ENCODE results near the gene BTBD16. TPM values are rescaled to one million over a fixed set of nuclear protein-coding genes. Genes with fewer than 3 reads are reported as not detected.
A peak's percentile ranks its signal among the peaks of the same experiment; 100 is the strongest.

The BTBD16 gene
- polyA plus RNA-seq, 1 donor = 0.39 TPM

- DNase-seq = no peak
Observed at GRCh38 chr10:122296363-122297120, 25.4 kb downstream of the BTBD16 start.

GRCh38 chr10:122297583-122297982 is 26.5 kb downstream of the BTBD16 start:
- no peak for DNase-seq

GRCh38 chr10:122298206-122298597 is 27.1 kb downstream of the BTBD16 start:
- no peak for DNase-seq

DNA sequence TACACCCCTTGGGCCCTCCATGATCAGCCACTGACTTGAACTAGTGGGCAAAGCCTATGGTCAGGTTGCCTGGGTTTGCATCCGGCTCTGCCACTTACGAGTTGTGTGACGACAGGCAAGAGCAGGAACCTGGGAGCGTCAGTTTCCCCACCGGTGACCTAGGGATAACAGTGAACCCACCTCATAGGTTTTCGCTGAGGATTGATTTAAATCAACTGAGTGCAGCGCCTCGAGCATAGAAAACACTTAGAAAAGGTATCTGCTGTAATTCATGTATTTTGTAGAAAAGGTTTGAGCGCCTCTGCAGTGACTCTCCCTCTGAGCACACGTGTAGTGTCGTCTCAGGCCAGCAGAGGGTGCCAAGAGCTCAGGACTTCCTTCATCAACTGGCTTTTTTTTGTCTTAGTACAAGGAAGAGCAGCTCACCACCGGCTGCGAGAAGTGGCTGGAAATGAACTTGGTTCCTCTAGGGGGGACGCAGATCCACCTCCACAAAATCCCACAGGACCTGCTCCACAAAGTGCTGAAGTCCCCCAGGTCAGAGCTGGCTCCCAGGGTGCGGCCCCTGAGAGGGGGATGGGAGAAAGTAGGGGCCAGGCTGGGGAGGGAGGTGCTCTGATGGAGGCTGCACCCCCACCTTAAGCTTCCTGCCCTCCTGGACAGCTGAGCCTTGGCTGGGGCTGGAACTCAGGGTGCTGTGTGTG is 27.7 kb downstream of the BTBD16 start:
- peak; percentile 85 for DNase-seq

DNA sequence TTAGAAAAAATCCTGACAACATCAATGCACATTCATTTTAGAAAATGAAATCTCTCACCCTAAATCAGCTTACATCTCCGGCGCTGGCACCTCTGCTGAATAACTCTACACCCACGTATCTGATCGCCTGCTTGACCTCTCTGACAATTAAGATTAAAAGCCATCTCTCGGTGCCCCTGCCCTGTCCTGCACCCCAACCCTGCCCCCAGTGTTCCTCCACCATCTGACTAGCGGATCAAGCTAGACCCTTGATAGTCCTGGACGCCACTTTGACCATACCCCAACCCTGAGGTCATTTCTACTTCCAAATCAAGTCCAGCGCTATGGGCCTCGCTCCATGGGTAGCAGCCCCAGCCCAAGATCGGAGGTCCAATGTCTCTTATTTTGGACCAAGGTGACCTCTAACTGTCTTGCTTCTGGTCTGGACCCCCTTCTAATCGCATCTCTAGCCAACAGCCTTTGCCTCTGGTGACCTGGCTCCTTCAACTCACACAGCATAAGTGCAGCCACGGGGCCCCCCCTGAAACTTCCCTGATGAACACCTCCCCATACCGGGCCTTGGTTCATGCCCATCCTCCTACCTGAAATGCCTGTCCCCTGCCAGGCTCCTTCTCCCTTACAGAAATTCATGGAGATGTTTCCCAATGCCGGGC is 28.5 kb downstream of the BTBD16 start:
- DNase-seq = no peak

DNA sequence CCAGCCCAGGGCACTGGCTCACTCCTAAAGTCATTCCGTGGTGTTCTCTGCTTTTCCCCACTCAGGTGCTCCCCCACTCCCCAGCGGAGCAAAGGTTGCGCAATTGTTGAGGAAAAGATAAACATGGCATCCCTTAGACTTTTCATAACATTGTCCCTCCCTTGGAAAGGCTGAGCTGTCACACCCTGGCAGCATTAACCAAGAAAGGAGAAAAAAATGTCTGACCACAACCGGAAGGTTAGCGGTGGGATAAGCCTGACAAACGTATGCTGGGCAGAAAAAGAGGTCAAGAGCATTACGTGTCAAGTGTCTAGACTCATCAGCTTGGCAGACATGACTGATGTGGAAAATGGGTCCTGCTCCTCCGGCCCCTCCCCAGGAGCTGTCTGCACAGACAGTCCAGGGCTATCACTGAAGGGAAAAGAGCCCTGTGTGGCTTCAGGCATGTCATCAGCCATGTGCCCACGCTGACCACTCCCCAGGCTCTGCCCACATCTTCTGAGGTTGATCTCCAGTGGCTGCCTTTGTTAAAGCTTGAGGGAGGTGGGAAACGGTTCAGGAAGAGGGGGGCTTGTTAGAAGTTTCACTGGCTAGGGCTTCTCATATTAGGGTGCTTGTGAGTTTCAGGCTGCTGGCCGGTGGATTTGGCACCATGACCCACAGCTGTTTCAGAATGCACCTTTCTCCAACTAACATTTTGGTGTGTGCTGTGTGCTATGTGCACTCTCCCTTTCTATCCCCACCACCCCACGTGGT is 30.1 kb downstream of the BTBD16 start:
- DNase-seq = no peak

- DNase-seq = no peak
Observed at GRCh38 chr10:122301811-122302115, 30.7 kb downstream of the BTBD16 start.

- no peak for DNase-seq
Observed at GRCh38 chr10:122302315-122302714, 31.2 kb downstream of the BTBD16 start.

- no peak for DNase-seq
Observed at GRCh38 chr10:122303271-122304053, 32.4 kb downstream of the BTBD16 start.

GRCh38 chr10:122304054-122304579 is 33.0 kb downstream of the BTBD16 start:
- DNase-seq = no peak

- DNase-seq = no peak
Observed at GRCh38 chr10:122306282-122306681, 35.2 kb downstream of the BTBD16 start.

GRCh38 chr10:122306744-122307143 is 35.6 kb downstream of the BTBD16 start:
- no peak for DNase-seq

- DNase-seq = peak; percentile 87
Observed at GRCh38 chr10:122307669-122308416, 36.7 kb downstream of the BTBD16 start.

DNA sequence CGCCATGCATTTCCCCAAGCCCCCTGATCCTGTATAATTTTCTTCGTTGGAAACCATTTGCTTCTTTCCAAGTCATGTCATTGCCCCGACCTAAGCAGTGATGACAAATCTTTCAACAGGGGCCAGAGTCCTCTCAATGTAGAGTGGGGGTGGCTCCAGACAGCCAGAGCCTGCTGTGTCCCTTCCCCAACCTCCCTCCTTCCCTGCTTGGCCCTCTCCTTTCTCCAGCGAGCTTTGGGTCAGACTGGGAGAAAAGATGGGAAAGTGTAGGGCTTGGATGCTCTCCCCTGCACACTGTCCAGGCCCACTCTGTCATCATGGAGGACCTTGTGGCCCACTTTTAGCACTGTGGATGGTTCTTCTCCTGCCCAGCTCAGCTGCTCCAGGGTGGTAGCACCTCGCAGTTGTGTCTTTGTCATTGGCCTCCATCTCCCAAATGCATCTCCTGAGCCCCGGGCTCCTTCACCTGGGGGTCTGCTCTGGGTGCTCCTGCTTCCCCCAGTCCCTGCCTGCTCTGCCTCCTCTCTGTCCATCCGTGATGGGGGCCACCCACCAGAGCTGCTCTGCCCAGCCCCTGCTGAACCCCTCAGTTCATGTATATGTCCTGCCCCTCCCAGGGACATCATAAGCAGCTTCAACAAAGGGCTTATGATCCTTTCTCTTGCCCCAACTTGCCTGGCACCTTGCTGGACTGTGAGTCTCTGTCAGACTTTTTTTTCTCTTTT is 37.5 kb downstream of the BTBD16 start:
- no peak for DNase-seq

DNA sequence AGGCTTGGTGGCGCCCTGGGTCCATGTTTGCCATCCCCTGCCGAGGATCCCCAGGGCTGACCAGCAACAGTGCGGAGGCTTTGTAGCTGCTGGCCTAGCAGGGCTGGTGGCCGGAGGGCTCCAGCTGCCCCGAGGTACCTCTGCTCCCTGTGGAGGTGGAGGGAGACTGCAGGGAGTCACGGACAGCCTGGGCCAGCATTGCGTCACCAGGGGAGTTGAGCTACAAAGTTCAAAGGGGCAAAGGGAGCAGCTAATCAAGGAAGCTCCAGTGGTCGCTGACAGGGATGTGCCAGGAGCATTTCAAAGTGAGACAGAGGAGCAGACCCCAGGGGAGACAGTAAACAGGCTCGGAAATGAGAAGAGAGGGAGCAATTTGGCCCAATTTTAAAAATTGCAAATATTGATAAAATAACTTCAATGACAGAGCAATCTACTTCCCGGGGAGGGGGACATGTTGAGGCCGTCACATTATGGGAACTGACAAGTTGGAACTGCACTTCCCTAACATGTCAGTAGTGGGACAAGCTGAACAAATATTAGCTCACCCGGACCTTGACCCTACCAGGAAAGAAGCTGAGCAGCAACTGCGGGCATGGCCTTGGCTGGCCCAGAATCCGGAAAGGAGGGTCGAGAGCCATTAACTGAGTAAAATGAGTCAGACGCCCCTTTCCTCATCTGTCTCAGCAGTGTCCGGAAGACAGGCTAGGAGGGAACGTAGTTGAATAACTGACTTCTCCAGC is 39.4 kb downstream of the BTBD16 start:
- no peak for DNase-seq

GRCh38 chr10:122311051-122311410 is 39.9 kb downstream of the BTBD16 start:
- no peak for DNase-seq

- DNase-seq = no peak
Observed at GRCh38 chr10:122311716-122312115, 40.6 kb downstream of the BTBD16 start.

- DNase-seq = no peak
Observed at GRCh38 chr10:122316224-122316884, 45.3 kb downstream of the BTBD16 start.

DNA sequence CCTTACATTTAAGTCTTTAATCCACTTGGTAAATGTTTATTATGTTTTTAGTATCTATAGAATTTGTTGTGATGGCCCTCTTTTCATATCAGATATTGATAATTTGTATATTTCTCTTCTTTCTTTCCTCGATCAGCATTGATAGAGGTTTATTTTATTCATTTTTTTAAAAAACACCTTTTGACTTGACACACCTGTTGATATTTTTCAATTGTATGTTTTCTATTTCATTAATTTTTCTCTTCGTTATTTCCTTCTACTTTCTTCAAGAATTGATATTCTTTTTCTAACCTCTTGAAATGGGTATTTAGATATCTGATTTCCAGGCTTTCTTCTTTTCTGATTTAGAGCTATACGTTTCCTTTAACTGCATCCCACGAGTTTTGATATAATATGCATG is 50.9 kb downstream of the BTBD16 start:
- DNase-seq = no peak

All from hindlimb muscle (tissue), 1 donor.